Neural progenitor cell (in vitro differentiated cells): ENCODE results near the gene ATP5PD.

Experiments used
- EZH2 ChIP-seq: fragments of 200-600 bp; sonication (generic); IDR thresholded peaks from 2 replicates; pipeline ENCODE4 v1.6.1; 2017; ENCODE audit warnings: antibody characterized with exemption, mild to moderate bottlenecking, moderate library complexity
- EZH2phosphoT487 ChIP-seq: fragments of 200-600 bp; sonication (generic); IDR thresholded peaks from 2 replicates; pipeline ENCODE4 v1.6.1; 2017; ENCODE audit warnings: antibody characterized with exemption
- TF ChIP-seq, protein P1 (sequence below): fragments of 200-600 bp; sonication (generic); IDR thresholded peaks from 2 replicates; pipeline ENCODE4 v1.5.1; 2017; ENCODE audit warnings: antibody characterized with exemption, mild to moderate bottlenecking

DNA sequence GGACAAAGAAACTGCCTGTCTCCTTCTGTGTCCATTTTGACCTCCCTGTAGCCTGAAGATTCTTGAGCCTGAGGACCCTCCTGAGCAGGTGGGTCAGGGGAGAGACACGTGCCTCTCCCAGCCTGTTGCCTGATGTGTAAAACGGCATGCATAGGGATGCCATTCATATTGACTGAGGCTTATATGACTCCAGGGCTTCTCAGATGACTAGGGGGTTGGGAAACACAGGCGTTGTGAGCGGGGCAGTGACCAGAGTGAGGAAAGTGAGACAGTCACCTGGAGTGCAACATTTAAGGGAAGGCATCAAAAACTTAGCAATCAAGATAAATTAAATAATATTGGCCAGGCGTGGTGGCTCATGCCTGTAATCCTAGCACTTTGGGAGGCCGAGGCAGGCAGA, 35.9 kb upstream of the ATP5PD start:
- TF ChIP-seq, protein P1, sequence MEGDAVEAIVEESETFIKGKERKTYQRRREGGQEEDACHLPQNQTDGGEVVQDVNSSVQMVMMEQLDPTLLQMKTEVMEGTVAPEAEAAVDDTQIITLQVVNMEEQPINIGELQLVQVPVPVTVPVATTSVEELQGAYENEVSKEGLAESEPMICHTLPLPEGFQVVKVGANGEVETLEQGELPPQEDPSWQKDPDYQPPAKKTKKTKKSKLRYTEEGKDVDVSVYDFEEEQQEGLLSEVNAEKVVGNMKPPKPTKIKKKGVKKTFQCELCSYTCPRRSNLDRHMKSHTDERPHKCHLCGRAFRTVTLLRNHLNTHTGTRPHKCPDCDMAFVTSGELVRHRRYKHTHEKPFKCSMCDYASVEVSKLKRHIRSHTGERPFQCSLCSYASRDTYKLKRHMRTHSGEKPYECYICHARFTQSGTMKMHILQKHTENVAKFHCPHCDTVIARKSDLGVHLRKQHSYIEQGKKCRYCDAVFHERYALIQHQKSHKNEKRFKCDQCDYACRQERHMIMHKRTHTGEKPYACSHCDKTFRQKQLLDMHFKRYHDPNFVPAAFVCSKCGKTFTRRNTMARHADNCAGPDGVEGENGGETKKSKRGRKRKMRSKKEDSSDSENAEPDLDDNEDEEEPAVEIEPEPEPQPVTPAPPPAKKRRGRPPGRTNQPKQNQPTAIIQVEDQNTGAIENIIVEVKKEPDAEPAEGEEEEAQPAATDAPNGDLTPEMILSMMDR: no peak
- TF ChIP-seq EZH2 (no peak), EZH2phosphoT487 (no peak)
